HG03097 (cell line): ENCODE data around the gene KPNA1.
A peak's percentile ranks its signal among the peaks of the same experiment; 100 is the strongest.

ENCODE experiments used
- ATAC-seq: cut with Tn5 transposase; IDR thresholded peaks from one replicate; pipeline ENCODE4 v1.9.1; 2021; ENCODE audit not compliant: unreplicated experiment, low FRiP score

Gene KPNA1

GRCh38 chr3:122421101-122421500 is 93.6 kb downstream of the KPNA1 start:
- no peak for ATAC-seq

GRCh38 chr3:122416966-122417365 is 97.8 kb downstream of the KPNA1 start:
- ATAC-seq, result no peak

- peak; percentile 74 for ATAC-seq
Observed at GRCh38 chr3:122415762-122416654, 98.7 kb downstream of the KPNA1 start, which contains the start of gene WDR5B. WDR5B (minus strand) TSS chr3:122416062; CDS start chr3:122415528, 534 bp downstream.

- peak; percentile 32 for ATAC-seq
Observed at GRCh38 chr3:122415104-122415744, 99.5 kb downstream of the KPNA1 start.

GRCh38 chr3:122414391-122414790 is 100.3 kb downstream of the KPNA1 start:
- ATAC-seq, result no peak

GRCh38 chr3:122410639-122411038 is 104.1 kb downstream of the KPNA1 start:
- no peak for ATAC-seq

- ATAC-seq, result no peak
Observed at GRCh38 chr3:122410111-122410510, 104.6 kb downstream of the KPNA1 start.

GRCh38 chr3:122409446-122409845 is 105.3 kb downstream of the KPNA1 start:
- ATAC-seq, result no peak

GRCh38 chr3:122407946-122408345 is 106.8 kb downstream of the KPNA1 start:
- no peak for ATAC-seq

GRCh38 chr3:122406198-122406597 is 108.5 kb downstream of the KPNA1 start:
- ATAC-seq, result no peak

- ATAC-seq, result no peak
Observed at GRCh38 chr3:122405015-122405414, 109.7 kb downstream of the KPNA1 start.

GRCh38 chr3:122403489-122403888 is 111.2 kb downstream of the KPNA1 start:
- ATAC-seq, result no peak

- ATAC-seq, result no peak
Observed at GRCh38 chr3:122398920-122399319, 115.8 kb downstream of the KPNA1 start.

GRCh38 chr3:122397201-122397600 is 117.5 kb downstream of the KPNA1 start:
- no peak for ATAC-seq

GRCh38 chr3:122396511-122396910 is 118.2 kb downstream of the KPNA1 start:
- ATAC-seq, result no peak

- no peak for ATAC-seq
Observed at GRCh38 chr3:122395582-122395981, 119.2 kb downstream of the KPNA1 start.

GRCh38 chr3:122394173-122394572 is 120.6 kb downstream of the KPNA1 start:
- no peak for ATAC-seq

- ATAC-seq, result no peak
Observed at GRCh38 chr3:122392868-122393844, 121.6 kb downstream of the KPNA1 start.

- ATAC-seq, result no peak
Observed at GRCh38 chr3:122391681-122392446, 122.9 kb downstream of the KPNA1 start.

- no peak for ATAC-seq
Observed at GRCh38 chr3:122390665-122391064, 124.1 kb downstream of the KPNA1 start.
